Pulmonary artery endothelial cell (primary cell): ENCODE results near the gene BRSK2. TPM values are rescaled to one million over a fixed set of nuclear protein-coding genes. Genes with fewer than 3 reads are reported as not detected.

Experiments used
- DNase-seq: peaks from one replicate; pipeline ENCODE4 v3.0.0-alpha.2; 2011; ENCODE audit warnings: low read depth, low spot score
- total RNA-seq: library from RNA; depleted of rRNA; stranded (reverse); fragments of >200 nt; gene quantifications from 2 replicates; pipeline ENCODE4 v1.2.3, GENCODE V29; 2014

BRSK2 gene
- total RNA-seq, 1 donor from 2014 or later: 0.20 TPM

GRCh38 chr11:1510928-1511327 is 121.2 kb downstream of the BRSK2 start:
- DNase-seq: no peak

GRCh38 chr11:1511937-1512496 is 122.3 kb downstream of the BRSK2 start:
- no peak for DNase-seq

Other genes with a start within 250 kb of the BRSK2 start
- gene MUC5AC, start 232.0 kb upstream of the BRSK2 start, total RNA-seq: not detected in 2 replicates
- gene MUC5B, start 166.9 kb upstream of the BRSK2 start, total RNA-seq: not detected in 2 replicates
- gene TOLLIP, start 80.3 kb upstream of the BRSK2 start, total RNA-seq: 26.0 and 30.1 TPM in 2 replicates
- gene MOB2, start 96.8 kb downstream of the BRSK2 start, total RNA-seq: 46.0 and 48.3 TPM in 2 replicates
- 0.40 and 0.71 TPM in 2 replicates for gene DUSP8, start 182.3 kb downstream of the BRSK2 start, total RNA-seq
- not detected in 2 replicates for gene KRTAP5-1, start 195.3 kb downstream of the BRSK2 start, total RNA-seq
- not detected in 2 replicates for gene KRTAP5-2, start 208.4 kb downstream of the BRSK2 start, total RNA-seq
- gene KRTAP5-3, start 218.5 kb downstream of the BRSK2 start, total RNA-seq: not detected in 2 replicates
- gene KRTAP5-4, start 232.2 kb downstream of the BRSK2 start, total RNA-seq: not detected in 2 replicates
- not detected in 2 replicates for gene KRTAP5-5, start 239.8 kb downstream of the BRSK2 start, total RNA-seq